K562 (cell line): Measurements from ENCODE around the gene TMEM208. TPM values are rescaled to one million over a fixed set of nuclear protein-coding genes. Genes with fewer than 3 reads are reported as not detected.

Experiments
- CTCF ChIP-seq, 3 experiments: IDR thresholded peaks in 2 of 3; conservative IDR thresholded peaks in 1 of 3; 2 replicates each; pipeline ENCODE4 v1.5.1; 2011 to 2012; ENCODE audit warnings: low read length in 3 of 3, mild to moderate bottlenecking in 3 of 3, control low read depth in 2 of 3, improper control_type of control experiment in 1 of 3, inconsistent platforms in 1 of 3, low read depth in 1 of 3, mixed read lengths in 1 of 3, moderate library complexity in 1 of 3; ENCODE audit not compliant: insufficient read depth in 2 of 3
- EP300 ChIP-seq: IDR thresholded peaks from 2 replicates; pipeline ENCODE4 v1.6.1; 2012; ENCODE audit warnings: low read length, improper control_type of control experiment
- FOXA1 ChIP-seq: fragments of 450-650 bp; IDR thresholded peaks from 2 replicates; pipeline ENCODE4 v1.6.1; 2016; ENCODE audit warnings: mild to moderate bottlenecking, borderline replicate concordance
- HMG20A ChIP-seq: fragments of 450-650 bp; formaldehyde crosslinking; conservative IDR thresholded peaks from 2 replicates; pipeline ENCODE4 v1.4.0; 2020; ENCODE audit warnings: mild to moderate bottlenecking, mixed read lengths
- IRF1 ChIP-seq: sonication (generic); formaldehyde crosslinking; IDR thresholded peaks from 2 replicates; pipeline ENCODE4 v1.8.0; 2022; ENCODE audit warnings: missing genetic modification reagents, mild to moderate bottlenecking, borderline replicate concordance
- KDM5B ChIP-seq: fragments of 200-600 bp; sonication (generic); IDR thresholded peaks from 2 replicates; pipeline ENCODE4 v1.6.1; 2012; ENCODE audit warnings: low read depth, mild to moderate bottlenecking, moderate library complexity, low read length, control low read depth, inconsistent platforms; ENCODE audit not compliant: insufficient replicate concordance
- MCM3 ChIP-seq: fragments of 450-650 bp; IDR thresholded peaks from 2 replicates; pipeline ENCODE4 v1.6.1; 2016
- NFXL1 ChIP-seq: fragments of 450-650 bp; formaldehyde crosslinking; IDR thresholded peaks from 2 replicates; pipeline ENCODE4 v1.4.0; 2021; ENCODE audit warnings: mild to moderate bottlenecking
- POLR2A ChIP-seq: fragments of 450-650 bp; conservative IDR thresholded peaks from 2 replicates; pipeline ENCODE4 v1.6.1; 2016
- PRPF4 ChIP-seq: fragments of 200-400 bp; formaldehyde crosslinking; IDR thresholded peaks from one replicate; pipeline ENCODE4 v1.6.1; 2017; ENCODE audit warnings: low read length, low read depth, mild to moderate bottlenecking; ENCODE audit not compliant: insufficient read depth, poor library complexity, severe bottlenecking
- RB1 ChIP-seq: fragments of 450-650 bp; IDR thresholded peaks from 2 replicates; pipeline ENCODE4 v1.6.1; 2017; ENCODE audit warnings: low read depth, mild to moderate bottlenecking
- RBFOX2 ChIP-seq: fragments of 200-400 bp; formaldehyde crosslinking; IDR thresholded peaks from 2 replicates; pipeline ENCODE4 v1.6.1; 2017; ENCODE audit warnings: low read depth, mild to moderate bottlenecking, low read length, moderate library complexity
- SIN3B ChIP-seq: fragments of 450-650 bp; IDR thresholded peaks from 2 replicates; pipeline ENCODE4 v1.6.1; 2017; ENCODE audit warnings: low read depth, mild to moderate bottlenecking, moderate library complexity
- SREBF1 ChIP-seq: fragments of 150-350 bp; IDR thresholded peaks from 2 replicates; pipeline ENCODE4 v1.6.1; 2014; ENCODE audit warnings: antibody characterized with exemption, low read depth, low read length, borderline replicate concordance
- TGIF2 ChIP-seq: sonication (generic); formaldehyde crosslinking; IDR thresholded peaks from 2 replicates; pipeline ENCODE4 v1.8.1; 2022; ENCODE audit warnings: mild to moderate bottlenecking, missing genetic modification reagents, moderate library complexity
- YBX1 ChIP-seq: fragments of 450-650 bp; IDR thresholded peaks from 2 replicates; pipeline ENCODE4 v1.7.1; 2016; ENCODE audit warnings: mild to moderate bottlenecking
- ZBED1 ChIP-seq: IDR thresholded peaks from 2 replicates; pipeline ENCODE4 v1.6.1; 2014
- ZBTB7A ChIP-seq: IDR thresholded peaks from 2 replicates; pipeline ENCODE4 v1.6.1; 2011; ENCODE audit warnings: low read depth, mild to moderate bottlenecking, low read length, moderate library complexity, borderline replicate concordance; ENCODE audit not compliant: control insufficient read depth
- ZNF274 ChIP-seq: IDR thresholded peaks from 2 replicates; pipeline ENCODE4 v1.6.1; 2011; ENCODE audit warnings: low read depth, mild to moderate bottlenecking, low read length, moderate library complexity, borderline replicate concordance
- ZNF277 ChIP-seq: fragments of 250-450 bp; sonication (Bioruptor Pico); IDR thresholded peaks from 2 replicates; pipeline ENCODE4 v1.8.0; 2022; ENCODE audit warnings: inconsistent platforms, mild to moderate bottlenecking, moderate library complexity, borderline replicate concordance
- ZNF584 ChIP-seq: fragments of 200-800 bp; sonication (Bioruptor generic); IDR thresholded peaks from 2 replicates; pipeline ENCODE4 v1.6.1; 2016; ENCODE audit warnings: low read depth, mild to moderate bottlenecking, missing genetic modification characterization, missing compliant biosample characterization
- ZNF75A ChIP-seq: fragments of 450-650 bp; formaldehyde crosslinking; IDR thresholded peaks from 2 replicates; pipeline ENCODE4 v1.4.0; 2020; ENCODE audit warnings: mild to moderate bottlenecking
- polyA plus RNA-seq, 8 experiments: library from polyadenylated mRNA; depleted of rRNA in 4 of 8; stranded (reverse) in 5 of 8; unstranded in 3 of 8; fragments of >200 nt; fragmentation: Nextera tagmentation in 2 of 8; fragmentation: Illumina TruSeq in 1 of 8; extraction: Ambion mirVana in 2 of 8; extraction: Trizol in 1 of 8; gene quantifications; 2 replicates each; pipeline versions ENCODE4 v1.2.1 to v1.2.3, GENCODE V29; 2011 to 2014; ENCODE audit warnings: inconsistent platforms in 1 of 8, missing spikeins in 1 of 8
- total RNA-seq, 7 experiments: library from RNA; depleted of rRNA in 6 of 7; stranded (reverse); fragments of >200 nt in 6 of 7; fragmentation: Illumina TruSeq in 2 of 7; extraction: Trizol in 2 of 7; gene quantifications; 2 replicates each; pipeline versions ENCODE4 v1.2.1 to v1.2.3, GENCODE V29; 2011 to 2021; ENCODE audit warnings: low replicate concordance in 1 of 7
- TF ChIP-seq, protein P1 (sequence below): sonication (generic); formaldehyde crosslinking; IDR thresholded peaks from 2 replicates; pipeline ENCODE4 v1.8.0; 2022; ENCODE audit warnings: mild to moderate bottlenecking, missing genetic modification reagents

Gene TMEM208
- total and polyA plus RNA-seq, 9 of the 15 experiments (the other 6 are each of a cell fraction or from before 2014, with no cell fraction given) = 31.8 to 239 (median 54.3) TPM

DNA sequence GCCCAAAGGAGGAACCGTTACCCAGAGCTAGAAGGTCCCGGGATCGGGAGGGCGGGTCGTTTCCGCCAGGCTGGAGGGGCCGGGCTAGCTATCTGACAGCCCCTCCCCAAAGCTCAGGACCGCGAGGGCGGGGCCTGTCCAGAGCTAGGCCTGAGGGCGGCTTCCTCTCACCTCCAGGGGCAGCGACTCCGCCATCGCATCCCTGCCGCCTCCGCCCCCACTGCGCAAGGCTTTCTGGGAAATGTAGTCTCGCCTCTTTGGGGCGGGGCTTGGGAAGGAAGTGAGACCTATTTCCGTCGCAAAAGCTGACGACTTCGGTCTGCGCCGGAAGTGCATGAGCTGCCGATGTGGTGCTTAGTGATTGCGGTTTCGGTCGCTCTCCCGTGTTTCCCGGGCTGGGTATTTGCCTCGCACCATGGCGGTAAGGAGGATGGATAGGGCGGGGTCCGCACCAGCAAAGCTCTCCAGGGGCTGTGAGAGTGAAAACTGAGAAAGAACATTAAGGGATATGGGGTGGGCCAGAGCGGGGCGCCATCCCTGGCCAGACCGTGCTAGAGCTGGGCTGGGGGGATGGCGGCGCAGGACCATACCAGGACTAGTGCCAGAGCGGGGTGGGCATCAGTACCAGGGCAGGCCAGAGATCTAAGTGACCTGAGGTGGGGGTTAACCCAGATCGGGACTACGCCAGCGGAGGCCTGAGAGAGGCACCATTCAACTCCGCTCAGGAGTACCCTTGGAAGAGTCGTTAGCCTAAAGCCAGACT, at the start of gene TMEM208 (continued):
- no peak for TF ChIP-seq FOXA1
- TF ChIP-seq, protein P1, sequence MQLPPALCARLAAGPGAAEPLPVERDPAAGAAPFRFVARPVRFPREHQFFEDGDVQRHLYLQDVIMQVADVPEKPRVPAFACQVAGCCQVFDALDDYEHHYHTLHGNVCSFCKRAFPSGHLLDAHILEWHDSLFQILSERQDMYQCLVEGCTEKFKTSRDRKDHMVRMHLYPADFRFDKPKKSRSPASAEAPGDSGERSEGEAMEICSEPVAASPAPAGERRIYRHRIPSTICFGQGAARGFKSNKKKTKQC (CRISPR knock-in tag) = no peak
- no peak for TF ChIP-seq ZNF274
- peak; percentile 88 for TF ChIP-seq RBFOX2
- no peak for TF ChIP-seq YBX1
- TF ChIP-seq ZNF584 (CRISPR knock-in tag) = no peak
- TF ChIP-seq HMG20A = no peak
- TF ChIP-seq RB1 = 0 out of 2 replicates have a peak, but pooled peaks have one; percentile 35
- peak; percentile 77; the same call in 1 of the 2 replicates for TF ChIP-seq SREBF1
- TF ChIP-seq ZNF75A (CRISPR knock-in tag) = no peak
- peak; percentile 80 for TF ChIP-seq KDM5B
- no peak for TF ChIP-seq MCM3
- peak in 2 of 3 experiments; percentile 27 to 28; a peak in 4 of 6 replicates for TF ChIP-seq CTCF (IDR thresholded peaks at IDR 0.05 in 2 of 3, conservative IDR thresholded peaks at IDR 0.05 in 1 of 3; ENCODE audit: insufficient read depth in 2 of 3, low read depth in 1 of 3, low read length in 3 of 3)
- 0 out of 2 replicates have a peak, but pooled peaks have one; percentile 19 for TF ChIP-seq EP300
- no peak; the same call in 1 of the 2 replicates for TF ChIP-seq TGIF2
- no peak for TF ChIP-seq IRF1 (CRISPR knock-in tag)
- TF ChIP-seq ZBED1 = no peak
- TF ChIP-seq POLR2A = peak; percentile 86
- peak; percentile 81; the same call in 1 of the 2 replicates for TF ChIP-seq ZBTB7A
- TF ChIP-seq PRPF4 = no peak
- TF ChIP-seq NFXL1 (CRISPR knock-in tag) = no peak
- TF ChIP-seq ZNF277 = no peak
- TF ChIP-seq SIN3B = peak; percentile 99
